MM.1S (cell line): ENCODE results near the gene EVA1C.

ENCODE experiments used
- DNase-seq: peaks from one replicate; pipeline ENCODE4 v3.0.0-alpha.2; 2015
- H2AFZ ChIP-seq: fragments of 300-600 bp; sonication (generic); 2 replicates; pipeline ENCODE4 v1.6.0; 2016; ENCODE audit warnings: antibody characterized with exemption, low read length
- H3F3A ChIP-seq: fragments of 300-600 bp; sonication (generic); 2 replicates; pipeline ENCODE4 v1.6.1; 2016; ENCODE audit warnings: mild to moderate bottlenecking, antibody characterized with exemption, low read length, moderate library complexity, mixed read lengths; ENCODE audit not compliant: insufficient read depth
- H3K27ac ChIP-seq: fragments of 300-600 bp; sonication (generic); 2 replicates; pipeline ENCODE4 v1.5.1; 2016; ENCODE audit warnings: mild to moderate bottlenecking, low read length
- H3K27me3 ChIP-seq: fragments of 300-600 bp; sonication (generic); replicated peaks from 2 replicates; pipeline ENCODE4 v1.6.0; 2016; ENCODE audit warnings: low read length; ENCODE audit not compliant: insufficient read depth
- H3K36me3 ChIP-seq: fragments of 300-600 bp; sonication (generic); replicated peaks from 2 replicates; pipeline ENCODE4 v1.6.1; 2016; ENCODE audit warnings: mild to moderate bottlenecking, low read length, mixed read lengths; ENCODE audit not compliant: insufficient read depth
- H3K4me1 ChIP-seq: fragments of 300-600 bp; sonication (generic); 2 replicates; pipeline ENCODE4 v1.6.1; 2016; ENCODE audit warnings: low read length, mixed read lengths
- H3K4me2 ChIP-seq: fragments of 300-600 bp; sonication (generic); 2 replicates; pipeline ENCODE4 v1.6.0; 2016; ENCODE audit warnings: low read depth, low read length
- H3K4me3 ChIP-seq: fragments of 300-600 bp; sonication (generic); 2 replicates; pipeline ENCODE4 v1.5.1; 2016; ENCODE audit warnings: low read length, mixed read lengths
- H3K79me2 ChIP-seq: fragments of 300-600 bp; sonication (generic); 2 replicates; pipeline ENCODE4 v1.6.1; 2016; ENCODE audit warnings: mixed run types, low read length, mixed read lengths
- H3K9ac ChIP-seq: fragments of 300-600 bp; sonication (generic); 2 replicates; pipeline ENCODE4 v1.6.1; 2016; ENCODE audit warnings: low read length, mixed read lengths
- H3K9me2 ChIP-seq: fragments of 300-600 bp; sonication (generic); replicated peaks from 2 replicates; pipeline ENCODE4 v1.6.1; 2016; ENCODE audit warnings: mild to moderate bottlenecking, low read length, mixed read lengths; ENCODE audit not compliant: insufficient read depth
- H3K9me3 ChIP-seq: fragments of 300-600 bp; sonication (generic); replicated peaks from 2 replicates; pipeline ENCODE4 v1.6.1; 2016; ENCODE audit warnings: mild to moderate bottlenecking, low read length, mixed read lengths; ENCODE audit not compliant: insufficient read depth
- H4K20me1 ChIP-seq: fragments of 300-600 bp; sonication (generic); 2 replicates; pipeline ENCODE4 v1.6.1; 2016; ENCODE audit warnings: mild to moderate bottlenecking, low read length, moderate library complexity, mixed read lengths; ENCODE audit not compliant: insufficient read depth
- CTCF ChIP-seq: fragments of 300-600 bp; sonication (generic); IDR thresholded peaks from 2 replicates; pipeline ENCODE4 v1.5.1; 2016; ENCODE audit warnings: antibody characterized with exemption, low read length, mixed read lengths
- EZH2 ChIP-seq: fragments of 300-600 bp; sonication (generic); optimal IDR thresholded peaks from 2 replicates; pipeline ENCODE3; 2017; ENCODE audit warnings: low read depth, mild to moderate bottlenecking, antibody characterized with exemption, low read length, mixed read lengths
- EZH2phosphoT487 ChIP-seq: fragments of 300-600 bp; sonication (generic); IDR thresholded peaks from 2 replicates; pipeline ENCODE4 v1.6.1; 2018; ENCODE audit warnings: antibody characterized with exemption, low read length

Gene EVA1C

GRCh38 chr21:32523463-32523862 lies 111.0 kb downstream of the EVA1C start:
- Histone ChIP-seq H3K9me2 (no peaks in the 10 kb centered on the region), H3K27ac (no peak overlapping the region), H3K4me1 (no peaks in the 10 kb centered on the region), H3K9ac (no peak overlapping the region), H2AFZ (no peak overlapping the region), H3K4me3 (no peak overlapping the region), H4K20me1 (no peaks in the 10 kb centered on the region), H3K27me3 (no peaks in the 10 kb centered on the region), H3K36me3 (no peaks in the 10 kb centered on the region), H3K79me2 (no peaks in the 10 kb centered on the region), H3K9me3 (no peaks in the 10 kb centered on the region), H3K4me2 (no peak overlapping the region), H3F3A (no peaks in the 10 kb centered on the region)
- no peak for DNase-seq
- TF ChIP-seq EZH2 (no peak), CTCF (no peak), EZH2phosphoT487 (no peak)

GRCh38 chr21:32523988-32524719 lies 111.6 kb downstream of the EVA1C start:
- peak; percentile 4 for DNase-seq
- Histone ChIP-seq H3K79me2 (no peaks in the 10 kb centered on the region), H3K9ac (no peak overlapping the region), H3K27me3 (no peaks in the 10 kb centered on the region), H3K4me1 (no peaks in the 10 kb centered on the region), H3K4me3 (no peak overlapping the region), H3F3A (no peaks in the 10 kb centered on the region), H4K20me1 (no peaks in the 10 kb centered on the region), H3K4me2 (no peak overlapping the region), H3K9me3 (no peaks in the 10 kb centered on the region), H2AFZ (no peak overlapping the region), H3K36me3 (no peaks in the 10 kb centered on the region), H3K27ac (no peak overlapping the region), H3K9me2 (no peaks in the 10 kb centered on the region)
- TF ChIP-seq EZH2 (no peak), CTCF (no peak), EZH2phosphoT487 (no peak)

- no peak overlapping the region for H3K27ac ChIP-seq
- H3K9ac ChIP-seq: no peak overlapping the region
- H3K36me3 ChIP-seq: no peaks in the 10 kb centered on the region
- H2AFZ ChIP-seq: no peak overlapping the region
- H4K20me1 ChIP-seq: no peaks in the 10 kb centered on the region
- TF ChIP-seq EZH2phosphoT487 (no peak), CTCF (no peak), EZH2 (no peak)
- no peaks in the 10 kb centered on the region for H3K4me1 ChIP-seq
- H3K79me2 ChIP-seq: no peaks in the 10 kb centered on the region
- no peak overlapping the region for H3K4me3 ChIP-seq
- no peaks in the 10 kb centered on the region for H3K9me2 ChIP-seq
- peak; percentile 3 for DNase-seq
- H3K9me3 ChIP-seq: no peaks in the 10 kb centered on the region
- no peaks in the 10 kb centered on the region for H3K27me3 ChIP-seq
- H3K4me2 ChIP-seq: no peak overlapping the region
- H3F3A ChIP-seq: no peaks in the 10 kb centered on the region
Measured at GRCh38 chr21:32525282-32525681, 112.8 kb downstream of the EVA1C start.
